Activated CD4-positive, alpha-beta T cell treated with anti-CD3 and anti-CD28 coated beads, Interleukin-2, amount 50 U/mL, for 4 hours (primary cell): ENCODE results near the gene LENG8.
"Not testable (repeated sequence)": the region's sequence is repeated elsewhere in the genome, so short reads cannot be mapped to it uniquely, and the experiment has no call there.

ENCODE experiments used
- DNase-seq, 2 experiments: peaks; one replicate each; pipeline ENCODE4 v3.0.0-alpha.2; 2020

The LENG8 gene

GRCh38 chr19:54489341-54489740 lies 40.3 kb downstream of the LENG8 start:
- no peak for DNase-seq

GRCh38 chr19:54489766-54490165 lies 40.8 kb downstream of the LENG8 start:
- DNase-seq = no peak

- no peak for DNase-seq
Observed at GRCh38 chr19:54492568-54492967, 43.6 kb downstream of the LENG8 start.

GRCh38 chr19:54493056-54493455 lies 44.1 kb downstream of the LENG8 start:
- DNase-seq = not testable (repeated sequence)

- no peak for DNase-seq
Observed at GRCh38 chr19:54493967-54494585, 45.1 kb downstream of the LENG8 start.

GRCh38 chr19:54495284-54495683 lies 46.3 kb downstream of the LENG8 start:
- not testable (repeated sequence) for DNase-seq

GRCh38 chr19:54497747-54498450 lies 48.9 kb downstream of the LENG8 start:
- not testable (repeated sequence) for DNase-seq

GRCh38 chr19:54498451-54498772 lies 49.4 kb downstream of the LENG8 start:
- DNase-seq = not testable (repeated sequence)

GRCh38 chr19:54502518-54503048 lies 53.6 kb downstream of the LENG8 start, which contains the start of gene LAIR2:
TSS of gene LAIR2 (plus strand) at chr19:54502831. CDS start at chr19:54502919, 88 bp downstream.
- no peak for DNase-seq

- not testable (repeated sequence) for DNase-seq
Observed at GRCh38 chr19:54505542-54505941, 56.5 kb downstream of the LENG8 start.

- DNase-seq = no peak
Observed at GRCh38 chr19:54506079-54506478, 57.1 kb downstream of the LENG8 start.

GRCh38 chr19:54507038-54507717 lies 58.2 kb downstream of the LENG8 start:
- not testable (repeated sequence) for DNase-seq

GRCh38 chr19:54507824-54508223 lies 58.8 kb downstream of the LENG8 start:
- DNase-seq = no peak

- not testable (repeated sequence) for DNase-seq
Observed at GRCh38 chr19:54508487-54508886, 59.5 kb downstream of the LENG8 start.

GRCh38 chr19:54509200-54509940 lies 60.4 kb downstream of the LENG8 start:
- not testable (repeated sequence) for DNase-seq
